ENCODE measurements around the gene CBY2.
"Not testable (repeated sequence)": the region's sequence is repeated elsewhere in the genome, so short reads cannot be mapped to it uniquely, and the experiment has no call there.

CBY2 gene, protein sequence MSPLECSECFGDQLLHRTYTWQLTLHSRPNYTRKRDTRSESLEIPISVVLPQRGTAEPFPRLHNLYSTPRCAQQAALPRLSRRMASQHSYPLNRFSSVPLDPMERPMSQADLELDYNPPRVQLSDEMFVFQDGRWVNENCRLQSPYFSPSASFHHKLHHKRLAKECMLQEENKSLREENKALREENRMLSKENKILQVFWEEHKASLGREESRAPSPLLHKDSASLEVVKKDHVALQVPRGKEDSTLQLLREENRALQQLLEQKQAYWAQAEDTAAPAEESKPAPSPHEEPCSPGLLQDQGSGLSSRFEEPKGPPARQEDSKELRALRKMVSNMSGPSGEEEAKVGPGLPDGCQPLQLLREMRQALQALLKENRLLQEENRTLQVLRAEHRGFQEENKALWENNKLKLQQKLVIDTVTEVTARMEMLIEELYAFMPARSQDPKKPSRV

DNA sequence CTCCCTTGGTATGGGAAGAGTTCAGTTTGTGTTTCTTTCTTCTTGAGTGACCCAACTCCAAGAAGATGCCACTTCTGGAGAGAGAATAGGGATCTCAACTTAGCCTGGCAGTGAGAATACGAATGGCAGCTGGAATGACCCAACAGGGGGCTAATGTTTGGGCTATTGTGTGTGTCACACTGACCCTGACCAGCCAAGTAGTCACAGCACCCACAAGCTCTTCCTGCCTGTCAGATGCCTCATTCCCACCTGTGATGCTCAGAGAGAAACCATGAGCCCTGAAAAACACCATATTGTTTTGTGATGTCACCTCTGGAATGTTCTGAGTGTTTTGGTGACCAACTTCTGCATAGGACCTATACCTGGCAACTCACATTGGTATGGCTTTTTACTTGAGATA lies at the start of gene CBY2:
Gene CBY2, plus strand, starts transcription at position 233 of the 400 bp plus-strand sequence. Its CDS starts 71 bp downstream, at position 304.
- H3K4me3 ChIP-seq (ENCODE audit: insufficient read length, low read depth): no peak within 1 kb of the TSS
- H3K27me3 ChIP-seq (ENCODE audit: insufficient read depth, insufficient read length): no peaks in the 10 kb centered on the region
- H3K9me3 ChIP-seq (ENCODE audit: insufficient read depth, low read length): no peaks in the 10 kb centered on the region
- no peak for DNase-seq (ENCODE audit: low read depth, low spot score)
- TF ChIP-seq SUZ12 (IDR thresholded peaks at IDR 0.05; ENCODE audit: extremely low read depth, insufficient read depth, insufficient read length) (no peak), YY1 (IDR thresholded peaks at IDR 0.05; ENCODE audit: insufficient read depth, insufficient read length) (no peak), ZNF274 (IDR thresholded peaks at IDR 0.05; ENCODE audit: low read depth, low read length) (no peak)
- no peaks in the 10 kb centered on the region for H3K4me1 ChIP-seq (ENCODE audit: insufficient read depth, insufficient read length)
- no peaks in the 10 kb centered on the region for H3K36me3 ChIP-seq (ENCODE audit: insufficient read depth, insufficient read length, low read length)
- H3K9ac ChIP-seq (ENCODE audit: insufficient read length, low read depth): no peak within 1 kb of the TSS

- TF ChIP-seq SUZ12 (IDR thresholded peaks at IDR 0.05; ENCODE audit: extremely low read depth, insufficient read depth, insufficient read length) (no peak), YY1 (IDR thresholded peaks at IDR 0.05; ENCODE audit: insufficient read depth, insufficient read length) (no peak), ZNF274 (IDR thresholded peaks at IDR 0.05; ENCODE audit: low read depth, low read length) (no peak)
- no peak for DNase-seq (ENCODE audit: low read depth, low spot score)
- Histone ChIP-seq H3K9ac (ENCODE audit: insufficient read length, low read depth) (no peak overlapping the region), H3K9me3 (ENCODE audit: insufficient read depth, low read length) (peaks cover 7% of the 10 kb centered on the region; the same call in 1 of the 2 replicates), H3K4me3 (ENCODE audit: insufficient read length, low read depth) (no peak overlapping the region), H3K36me3 (ENCODE audit: insufficient read depth, insufficient read length, low read length) (no peaks in the 10 kb centered on the region), H3K27me3 (ENCODE audit: insufficient read depth, insufficient read length) (no peaks in the 10 kb centered on the region), H3K4me1 (ENCODE audit: insufficient read depth, insufficient read length) (no peaks in the 10 kb centered on the region)
These were observed 47.3 kb upstream of the CBY2 start for GRCh38 chr13:45654633-45655349.

DNA sequence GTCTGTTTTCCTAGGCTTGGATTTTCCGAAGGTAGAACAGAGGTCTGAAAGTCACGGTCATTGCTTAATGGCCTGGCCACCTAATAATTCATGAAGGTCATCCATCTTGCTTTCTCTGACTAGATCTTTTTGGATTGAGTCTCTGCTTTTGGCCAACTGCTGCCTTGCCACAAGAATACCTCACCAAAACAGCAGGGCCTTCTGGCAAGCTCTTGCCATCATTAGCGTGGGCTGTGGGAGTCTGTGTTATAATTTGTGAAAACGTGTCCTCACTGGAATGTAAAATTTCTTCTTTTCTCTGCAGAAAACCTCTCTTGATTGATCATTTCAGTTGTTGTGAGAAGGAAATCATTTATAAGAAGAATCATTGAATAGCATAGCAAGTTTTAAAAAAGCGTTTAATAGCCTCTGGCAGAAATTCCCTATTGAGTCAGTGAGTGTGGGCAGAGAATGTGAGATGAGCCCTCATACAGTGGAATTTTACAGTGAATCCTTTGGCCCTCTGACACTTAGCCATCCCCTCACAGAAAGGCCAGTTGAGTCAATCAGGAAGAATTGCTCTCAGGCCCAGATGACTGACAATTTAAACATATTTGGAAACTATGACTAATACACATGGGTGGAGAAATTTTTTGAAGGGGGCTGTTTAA lies 43.4 kb upstream of the CBY2 start:
- Histone ChIP-seq H3K27me3 (ENCODE audit: insufficient read depth, insufficient read length) (no peaks in the 10 kb centered on the region), H3K9ac (ENCODE audit: insufficient read length, low read depth) (no peak overlapping the region), H3K4me3 (ENCODE audit: insufficient read length, low read depth) (no peak overlapping the region), H3K9me3 (ENCODE audit: insufficient read depth, low read length) (peaks cover 7% of the 10 kb centered on the region; the same call in 1 of the 2 replicates), H3K4me1 (ENCODE audit: insufficient read depth, insufficient read length) (no peaks in the 10 kb centered on the region), H3K36me3 (ENCODE audit: insufficient read depth, insufficient read length, low read length) (no peaks in the 10 kb centered on the region)
- TF ChIP-seq YY1 (IDR thresholded peaks at IDR 0.05; ENCODE audit: insufficient read depth, insufficient read length) (no peak), SUZ12 (IDR thresholded peaks at IDR 0.05; ENCODE audit: extremely low read depth, insufficient read depth, insufficient read length) (no peak), ZNF274 (IDR thresholded peaks at IDR 0.05; ENCODE audit: low read depth, low read length) (no peak)
- no peak for DNase-seq (ENCODE audit: low read depth, low spot score)

DNA sequence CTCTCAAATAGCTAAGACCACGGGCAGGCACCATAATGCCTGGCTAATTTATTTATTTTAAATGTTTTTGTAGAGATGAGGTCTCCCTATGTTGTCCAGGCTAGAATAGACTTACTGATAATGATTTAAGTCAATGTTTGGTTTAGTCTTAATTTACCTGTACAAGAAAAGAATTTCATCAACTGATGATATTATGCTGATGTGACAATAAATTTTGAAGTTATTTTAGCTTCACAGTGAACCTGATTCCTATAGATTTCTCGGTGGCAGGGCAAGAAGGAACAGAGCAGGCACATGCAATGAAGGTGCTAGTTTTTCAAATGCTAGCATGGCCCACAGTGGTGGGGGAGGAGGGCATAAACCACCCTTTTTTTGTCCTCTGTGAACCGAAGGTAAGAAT lies 42.6 kb upstream of the CBY2 start:
- Histone ChIP-seq H3K36me3 (ENCODE audit: insufficient read depth, insufficient read length, low read length) (no peaks in the 10 kb centered on the region), H3K9me3 (ENCODE audit: insufficient read depth, low read length) (peaks cover 7% of the 10 kb centered on the region; the same call in 1 of the 2 replicates), H3K4me3 (ENCODE audit: insufficient read length, low read depth) (no peak overlapping the region), H3K9ac (ENCODE audit: insufficient read length, low read depth) (no peak overlapping the region), H3K4me1 (ENCODE audit: insufficient read depth, insufficient read length) (no peaks in the 10 kb centered on the region), H3K27me3 (ENCODE audit: insufficient read depth, insufficient read length) (no peaks in the 10 kb centered on the region)
- DNase-seq (ENCODE audit: low read depth, low spot score): no peak
- TF ChIP-seq YY1 (IDR thresholded peaks at IDR 0.05; ENCODE audit: insufficient read depth, insufficient read length) (no peak), ZNF274 (IDR thresholded peaks at IDR 0.05; ENCODE audit: low read depth, low read length) (no peak), SUZ12 (IDR thresholded peaks at IDR 0.05; ENCODE audit: extremely low read depth, insufficient read depth, insufficient read length) (no peak)

- H3K27me3 ChIP-seq (ENCODE audit: insufficient read depth, insufficient read length); H3K9ac ChIP-seq (ENCODE audit: insufficient read length, low read depth); DNase-seq (ENCODE audit: low read depth, low spot score); H3K36me3 ChIP-seq (ENCODE audit: insufficient read depth, insufficient read length, low read length); H3K4me3 ChIP-seq (ENCODE audit: insufficient read length, low read depth); H3K4me1 ChIP-seq (ENCODE audit: insufficient read depth, insufficient read length); H3K9me3 ChIP-seq (ENCODE audit: insufficient read depth, low read length): not testable (repeated sequence)
These were observed 41.7 kb upstream of the CBY2 start for GRCh38 chr13:45660458-45660857.

DNA sequence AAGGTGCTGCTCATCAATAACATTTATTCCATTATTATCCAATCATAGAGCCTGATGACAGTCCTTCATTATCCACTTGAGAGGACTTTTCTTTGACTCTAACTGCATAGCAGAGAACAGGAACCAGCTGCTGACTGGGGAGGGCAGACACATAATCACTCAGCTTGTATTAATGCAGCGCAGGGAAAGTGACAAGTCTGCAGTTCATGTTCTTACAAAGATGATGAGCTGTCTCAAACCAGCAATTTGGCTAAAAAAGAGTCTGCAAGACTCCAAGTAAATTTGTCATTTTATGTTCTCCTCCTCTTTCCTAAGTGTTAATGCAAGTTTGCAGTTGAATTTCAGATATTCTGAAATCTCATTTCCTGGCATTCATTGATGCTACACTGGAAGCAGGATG lies 40.0 kb upstream of the CBY2 start:
- Histone ChIP-seq H3K36me3 (ENCODE audit: insufficient read depth, insufficient read length, low read length) (no peaks in the 10 kb centered on the region), H3K4me3 (ENCODE audit: insufficient read length, low read depth) (no peak overlapping the region), H3K27me3 (ENCODE audit: insufficient read depth, insufficient read length) (no peaks in the 10 kb centered on the region), H3K9ac (ENCODE audit: insufficient read length, low read depth) (no peak overlapping the region), H3K9me3 (ENCODE audit: insufficient read depth, low read length) (peaks cover 4% of the 10 kb centered on the region; the same call in 1 of the 2 replicates), H3K4me1 (ENCODE audit: insufficient read depth, insufficient read length) (no peaks in the 10 kb centered on the region)
- TF ChIP-seq YY1 (IDR thresholded peaks at IDR 0.05; ENCODE audit: insufficient read depth, insufficient read length): no peak
- no peak for TF ChIP-seq SUZ12 (IDR thresholded peaks at IDR 0.05; ENCODE audit: extremely low read depth, insufficient read depth, insufficient read length)
- no peak for TF ChIP-seq ZNF274 (IDR thresholded peaks at IDR 0.05; ENCODE audit: low read depth, low read length)
- no peak for DNase-seq (ENCODE audit: low read depth, low spot score)

DNA sequence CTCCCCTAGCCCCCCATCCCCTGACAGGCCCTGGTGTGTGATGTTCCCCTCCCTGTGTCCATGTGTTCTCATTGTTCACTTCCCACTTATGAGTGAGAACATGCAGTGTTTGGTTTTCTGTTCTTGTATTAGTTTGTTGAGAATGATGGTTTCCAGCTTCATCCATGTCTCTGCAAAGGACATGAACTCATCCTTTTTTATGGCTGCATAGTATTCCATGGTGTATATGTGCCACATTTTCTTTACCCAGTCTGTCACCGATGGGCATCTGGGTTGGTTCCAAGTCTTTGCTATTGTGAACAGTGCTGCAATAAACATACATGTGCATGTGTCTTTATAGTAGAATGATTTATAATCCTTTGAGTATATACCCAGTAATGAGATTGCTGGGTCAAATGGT lies 39.2 kb upstream of the CBY2 start:
- H3K36me3 ChIP-seq (ENCODE audit: insufficient read depth, insufficient read length, low read length); H3K27me3 ChIP-seq (ENCODE audit: insufficient read depth, insufficient read length); H3K4me3 ChIP-seq (ENCODE audit: insufficient read length, low read depth); H3K9me3 ChIP-seq (ENCODE audit: insufficient read depth, low read length); DNase-seq (ENCODE audit: low read depth, low spot score); H3K4me1 ChIP-seq (ENCODE audit: insufficient read depth, insufficient read length); H3K9ac ChIP-seq (ENCODE audit: insufficient read length, low read depth): not testable (repeated sequence)

DNA sequence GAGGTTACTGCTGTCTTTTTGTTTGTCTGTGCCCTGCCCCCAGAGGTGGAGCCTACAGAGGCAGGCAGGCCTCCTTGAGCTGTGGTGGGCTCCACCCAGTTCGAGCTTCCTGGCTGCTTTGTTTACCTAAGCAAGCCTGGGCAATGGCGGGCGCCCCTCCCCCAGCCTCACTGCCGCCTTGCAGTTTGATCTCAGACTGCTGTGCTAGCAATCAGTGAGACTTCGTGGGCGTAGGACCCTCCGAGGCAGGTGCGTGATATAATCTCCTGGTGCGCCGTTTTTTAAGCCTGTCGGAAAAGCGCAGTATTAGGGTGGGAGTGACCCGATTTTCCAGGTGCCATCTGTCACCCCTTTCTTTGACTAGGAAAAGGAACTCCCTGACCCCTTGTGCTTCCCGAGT lies 32.5 kb upstream of the CBY2 start:
- H3K4me3 ChIP-seq (ENCODE audit: insufficient read length, low read depth); H3K36me3 ChIP-seq (ENCODE audit: insufficient read depth, insufficient read length, low read length); DNase-seq (ENCODE audit: low read depth, low spot score); H3K27me3 ChIP-seq (ENCODE audit: insufficient read depth, insufficient read length); H3K9ac ChIP-seq (ENCODE audit: insufficient read length, low read depth); H3K4me1 ChIP-seq (ENCODE audit: insufficient read depth, insufficient read length); H3K9me3 ChIP-seq (ENCODE audit: insufficient read depth, low read length): not testable (repeated sequence)
